A673 (cell line): Measurements from ENCODE around the gene GLS.

ENCODE experiments used
- CTCF ChIP-seq: fragments of 300-800, 200-600 bp; sonication (generic); conservative IDR thresholded peaks from 2 replicates; pipeline ENCODE4 v1.5.1; 2017; ENCODE audit warnings: low read depth, mild to moderate bottlenecking, antibody characterized with exemption, low read length, moderate library complexity, mixed read lengths
- EZH2 ChIP-seq: fragments of 200-600 bp; sonication (generic); IDR thresholded peaks from 2 replicates; pipeline ENCODE4 v1.6.1; 2017; ENCODE audit warnings: borderline replicate concordance, low read depth, mild to moderate bottlenecking, mixed read lengths, antibody characterized with exemption, low read length; ENCODE audit not compliant: poor library complexity, severe bottlenecking

DNA sequence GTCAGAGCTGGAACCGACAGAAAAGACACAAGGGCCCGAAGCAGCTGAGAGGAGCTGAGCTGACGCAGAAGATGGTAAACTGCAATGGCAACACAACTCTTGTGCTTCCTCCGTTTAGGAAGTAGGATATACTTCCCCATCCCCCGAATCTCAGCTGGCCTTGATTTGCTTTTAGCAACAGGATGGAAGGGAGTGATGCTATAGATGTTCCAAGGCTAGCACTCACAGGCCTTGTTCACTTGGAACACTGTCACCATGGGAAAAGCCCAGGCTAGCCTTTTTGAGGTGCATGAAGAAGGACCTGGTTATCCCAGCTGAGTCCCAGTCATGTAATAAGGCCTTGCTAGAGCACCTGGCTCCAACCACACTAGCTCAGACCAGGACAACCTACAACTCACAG lies 107.3 kb downstream of the GLS start:
- TF ChIP-seq CTCF (no peak), EZH2 (no peak)
